Measurements from ENCODE around the gene AMOTL1.

The AMOTL1 gene

GRCh38 chr11:94924171-94924572 lies 156.0 kb downstream of the AMOTL1 start:
- DNase-seq (ENCODE audit: low read depth, low spot score): no peak

GRCh38 chr11:94924612-94925011 lies 156.5 kb downstream of the AMOTL1 start:
- no peak for DNase-seq (ENCODE audit: low read depth, low spot score)

GRCh38 chr11:94925422-94926270 lies 157.5 kb downstream of the AMOTL1 start:
- no peak for DNase-seq (ENCODE audit: low read depth, low spot score)

- DNase-seq (ENCODE audit: low read depth, low spot score): no peak
Measured at GRCh38 chr11:94926271-94926625, 158.1 kb downstream of the AMOTL1 start.

All from brain pericyte (primary cell).